Measurements from ENCODE around the gene MYOC. TPM values are rescaled to one million over a fixed set of nuclear protein-coding genes. Genes with fewer than 3 reads are reported as not detected.
"Not testable (repeated sequence)": the region's sequence is repeated elsewhere in the genome, so short reads cannot be mapped to it uniquely, and the experiment has no call there.

The MYOC gene
- total RNA-seq, 1 experiment from 2014 or later: not detected

- no peak for DNase-seq (ENCODE audit: low spot score)
Observed at GRCh38 chr1:171653796-171654195, 1.3 kb upstream of the MYOC start.

- DNase-seq (ENCODE audit: low spot score): no peak
Observed at GRCh38 chr1:171646249-171646560, 6.3 kb downstream of the MYOC start.

- no peak for DNase-seq (ENCODE audit: low spot score)
Observed at GRCh38 chr1:171645553-171646248, 6.8 kb downstream of the MYOC start.

- DNase-seq (ENCODE audit: low spot score): peak; percentile 97
Observed at GRCh38 chr1:171644805-171645483, 7.5 kb downstream of the MYOC start.

GRCh38 chr1:171643156-171643555 is 9.3 kb downstream of the MYOC start:
- DNase-seq (ENCODE audit: low spot score): no peak

- DNase-seq (ENCODE audit: low spot score): no peak
Observed at GRCh38 chr1:171642197-171642596, 10.3 kb downstream of the MYOC start.

- DNase-seq (ENCODE audit: low spot score): no peak
Observed at GRCh38 chr1:171641076-171641864, 11.2 kb downstream of the MYOC start.

GRCh38 chr1:171640225-171640624 is 12.3 kb downstream of the MYOC start:
- DNase-seq (ENCODE audit: low spot score): no peak

- DNase-seq (ENCODE audit: low spot score): no peak
Observed at GRCh38 chr1:171637928-171638576, 14.4 kb downstream of the MYOC start.

- DNase-seq (ENCODE audit: low spot score): no peak
Observed at GRCh38 chr1:171636141-171636540, 16.3 kb downstream of the MYOC start.

GRCh38 chr1:171635661-171636060 is 16.8 kb downstream of the MYOC start:
- no peak for DNase-seq (ENCODE audit: low spot score)

GRCh38 chr1:171628225-171628624 is 24.3 kb downstream of the MYOC start:
- DNase-seq (ENCODE audit: low spot score): no peak

- no peak for DNase-seq (ENCODE audit: low spot score)
Observed at GRCh38 chr1:171627020-171627419, 25.5 kb downstream of the MYOC start.

- DNase-seq (ENCODE audit: low spot score): no peak
Observed at GRCh38 chr1:171625225-171625624, 27.3 kb downstream of the MYOC start.

GRCh38 chr1:171623651-171624331 is 28.7 kb downstream of the MYOC start:
- DNase-seq (ENCODE audit: low spot score): no peak

GRCh38 chr1:171622152-171622462 is 30.4 kb downstream of the MYOC start, which contains the start of gene MYOCOS:
MYOCOS (plus strand) TSS chr1:171622243; CDS start chr1:171623884, 1,641 bp downstream.
- no peak for DNase-seq (ENCODE audit: low spot score)

GRCh38 chr1:171616586-171616985 is 35.9 kb downstream of the MYOC start:
- no peak for DNase-seq (ENCODE audit: low spot score)

- not testable (repeated sequence) for DNase-seq (ENCODE audit: low spot score)
Observed at GRCh38 chr1:171615122-171615906, 37.2 kb downstream of the MYOC start.

- DNase-seq (ENCODE audit: low spot score): no peak
Observed at GRCh38 chr1:171613282-171613681, 39.2 kb downstream of the MYOC start.

- no peak for DNase-seq (ENCODE audit: low spot score)
Observed at GRCh38 chr1:171611306-171611705, 41.2 kb downstream of the MYOC start.

GRCh38 chr1:171610385-171610784 is 42.1 kb downstream of the MYOC start:
- DNase-seq (ENCODE audit: low spot score): no peak

All from HT-29 (cell line).